HepG2 (cell line): Measurements from ENCODE around the gene VPS11. TPM values are rescaled to one million over a fixed set of nuclear protein-coding genes. Genes with fewer than 3 reads are reported as not detected.

ENCODE experiments used
- ATF7-NPFF ChIP-seq: sonication (generic); formaldehyde crosslinking; IDR thresholded peaks from 2 replicates; pipeline ENCODE4 v1.8.1; 2023; ENCODE audit warnings: mild to moderate bottlenecking, low read depth, missing genetic modification reagents, moderate library complexity
- HNRNPLL ChIP-seq: fragments of 200-400 bp; formaldehyde crosslinking; IDR thresholded peaks from 2 replicates; pipeline ENCODE4 v1.6.1; 2017; ENCODE audit warnings: mild to moderate bottlenecking, low read depth, low read length; ENCODE audit not compliant: poor library complexity, severe bottlenecking
- NFAT5 ChIP-seq: sonication (generic); formaldehyde crosslinking; IDR thresholded peaks from 2 replicates; pipeline ENCODE4 v1.4.0; 2020; ENCODE audit warnings: missing genetic modification reagents
- NFRKB ChIP-seq: fragments of 450-650 bp; IDR thresholded peaks from 2 replicates; pipeline ENCODE4 v1.6.1; 2017
- SAP130 ChIP-seq: IDR thresholded peaks from 2 replicates; pipeline ENCODE4 v1.6.1; 2016; ENCODE audit warnings: low read depth
- SMARCC2 ChIP-seq: fragments of 450-650 bp; IDR thresholded peaks from 2 replicates; pipeline ENCODE4 v1.6.1; 2017; ENCODE audit warnings: antibody characterized with exemption, mild to moderate bottlenecking
- ZNF275 ChIP-seq: sonication (generic); formaldehyde crosslinking; IDR thresholded peaks from 2 replicates; pipeline ENCODE4 v1.8.0; 2022; ENCODE audit warnings: missing genetic modification reagents, mild to moderate bottlenecking, inconsistent platforms, borderline replicate concordance
- ZNF556 ChIP-seq: sonication (generic); formaldehyde crosslinking; IDR thresholded peaks from 2 replicates; pipeline ENCODE4 v1.4.0; 2020; ENCODE audit warnings: mild to moderate bottlenecking, missing genetic modification reagents, borderline replicate concordance
- ZNF629 ChIP-seq: sonication (generic); formaldehyde crosslinking; conservative IDR thresholded peaks from 2 replicates; pipeline ENCODE4 v1.5.0; 2020; ENCODE audit warnings: missing genetic modification reagents
- ZNF678 ChIP-seq: sonication (generic); formaldehyde crosslinking; IDR thresholded peaks from 2 replicates; pipeline ENCODE4 v1.4.0; 2020; ENCODE audit warnings: mild to moderate bottlenecking, missing genetic modification reagents
- ZNF691 ChIP-seq: sonication (generic); formaldehyde crosslinking; IDR thresholded peaks from 2 replicates; pipeline ENCODE4 v1.4.0; 2020; ENCODE audit warnings: missing genetic modification reagents, low read depth, mild to moderate bottlenecking, borderline replicate concordance
- ZNF749 ChIP-seq: sonication (generic); formaldehyde crosslinking; IDR thresholded peaks from 2 replicates; pipeline ENCODE4 v1.8.0; 2022; ENCODE audit warnings: mild to moderate bottlenecking, missing genetic modification reagents, moderate library complexity, borderline replicate concordance
- ZNF782 ChIP-seq: sonication (generic); formaldehyde crosslinking; IDR thresholded peaks from 2 replicates; pipeline ENCODE4 v1.4.0; 2020; ENCODE audit warnings: missing genetic modification reagents, mild to moderate bottlenecking, borderline replicate concordance
- polyA plus RNA-seq, 8 experiments: library from polyadenylated mRNA; depleted of rRNA in 3 of 8; stranded (reverse) in 7 of 8; unstranded in 1 of 8; fragments of >200 nt; fragmentation: Illumina TruSeq in 4 of 8; extraction: Trizol in 4 of 8; gene quantifications; 2 replicates each; pipeline versions ENCODE4 v1.2.1 to v1.2.3, GENCODE V29; 2011 to 2016; ENCODE audit warnings: low read depth in 4 of 8, missing spikeins in 1 of 8, mixed read lengths in 1 of 8; ENCODE audit not compliant: insufficient read depth in 1 of 8
- total RNA-seq, 5 experiments: library from RNA; depleted of rRNA; stranded (reverse); fragments of >200 nt; fragmentation: Illumina TruSeq; extraction: Trizol; gene quantifications; 2 replicates each; pipeline ENCODE4 v1.2.3, GENCODE V29; 2016; ENCODE audit warnings: low read depth in 1 of 5
- TF ChIP-seq, protein P1 (sequence below): sonication (generic); formaldehyde crosslinking; IDR thresholded peaks from 2 replicates; pipeline ENCODE4 v1.8.0; 2022; ENCODE audit warnings: missing genetic modification reagents, mild to moderate bottlenecking, borderline replicate concordance
- TF ChIP-seq, protein P2 (sequence below): sonication (generic); formaldehyde crosslinking; IDR thresholded peaks from 2 replicates; pipeline ENCODE4 v1.4.0; 2020; ENCODE audit warnings: low read depth, missing genetic modification reagents

VPS11 gene
- total and polyA plus RNA-seq, 2 of the 13 experiments (the other 11 are each of a cell fraction or from before 2014, with no cell fraction given), result 13.7 to 21.6 TPM

DNA sequence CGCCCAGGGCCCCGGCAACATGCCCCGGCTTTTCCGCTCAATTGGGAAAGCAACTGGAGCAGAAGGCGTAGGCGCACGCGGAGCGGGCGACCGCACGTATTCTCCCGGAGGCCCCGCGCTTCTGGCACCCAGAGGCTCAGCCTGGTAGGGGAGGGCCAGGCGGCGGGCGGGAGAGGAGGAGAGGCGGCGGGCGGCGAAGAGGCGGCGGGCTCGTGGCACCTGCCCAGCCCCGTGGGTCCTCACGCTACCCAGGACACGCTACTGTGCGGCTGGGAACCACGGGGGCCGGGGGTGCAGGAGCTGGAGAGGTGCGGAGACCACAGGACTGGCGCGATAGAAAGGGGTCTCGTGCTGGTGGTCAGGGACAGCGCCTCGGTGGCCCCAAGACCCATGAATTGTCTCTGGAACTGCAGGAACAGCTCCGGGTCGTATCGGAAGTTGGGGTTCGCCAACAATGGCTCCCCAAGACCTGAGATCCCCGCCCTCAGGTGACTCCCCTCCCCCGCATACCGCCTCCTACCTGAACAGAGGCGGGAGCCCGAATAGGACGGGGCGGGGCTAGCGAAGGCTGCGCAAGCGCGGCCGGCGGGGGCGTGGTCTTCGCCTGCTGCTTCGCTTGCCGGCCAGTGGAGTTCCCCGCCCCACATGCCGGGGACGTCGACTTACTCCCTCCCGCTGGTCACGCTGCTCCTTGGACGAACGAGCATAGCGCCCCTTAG lies 37.1 kb upstream of the VPS11 start, which contains the start of gene SLC37A4 (continued):
- TF ChIP-seq HNRNPLL (peak; percentile 85), ZNF691 (CRISPR knock-in tag) (peak; percentile 86), NFAT5 (CRISPR knock-in tag) (peak; percentile 77; the same call in 1 of the 2 replicates), SMARCC2 (no peak), ZNF782 (CRISPR knock-in tag) (0 out of 2 replicates have a peak, but pooled peaks have one; percentile 48), SAP130 (CRISPR knock-in tag) (peak; percentile 87), NFRKB (no peak), ZNF556 (CRISPR knock-in tag) (peak; percentile 35; the same call in 1 of the 2 replicates), ATF7-NPFF (peak; percentile 94), ZNF749 (CRISPR knock-in tag) (peak; percentile 92), ZNF678 (no peak), ZNF629 (no peak; the same call in 1 of the 2 replicates), ZNF275 (CRISPR knock-in tag) (0 out of 2 replicates have a peak, but pooled peaks have one; percentile 45)
- TF ChIP-seq, protein P1, sequence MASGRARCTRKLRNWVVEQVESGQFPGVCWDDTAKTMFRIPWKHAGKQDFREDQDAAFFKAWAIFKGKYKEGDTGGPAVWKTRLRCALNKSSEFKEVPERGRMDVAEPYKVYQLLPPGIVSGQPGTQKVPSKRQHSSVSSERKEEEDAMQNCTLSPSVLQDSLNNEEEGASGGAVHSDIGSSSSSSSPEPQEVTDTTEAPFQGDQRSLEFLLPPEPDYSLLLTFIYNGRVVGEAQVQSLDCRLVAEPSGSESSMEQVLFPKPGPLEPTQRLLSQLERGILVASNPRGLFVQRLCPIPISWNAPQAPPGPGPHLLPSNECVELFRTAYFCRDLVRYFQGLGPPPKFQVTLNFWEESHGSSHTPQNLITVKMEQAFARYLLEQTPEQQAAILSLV, result peak; percentile 79; the same call in 1 of the 2 replicates
- TF ChIP-seq, protein P2, sequence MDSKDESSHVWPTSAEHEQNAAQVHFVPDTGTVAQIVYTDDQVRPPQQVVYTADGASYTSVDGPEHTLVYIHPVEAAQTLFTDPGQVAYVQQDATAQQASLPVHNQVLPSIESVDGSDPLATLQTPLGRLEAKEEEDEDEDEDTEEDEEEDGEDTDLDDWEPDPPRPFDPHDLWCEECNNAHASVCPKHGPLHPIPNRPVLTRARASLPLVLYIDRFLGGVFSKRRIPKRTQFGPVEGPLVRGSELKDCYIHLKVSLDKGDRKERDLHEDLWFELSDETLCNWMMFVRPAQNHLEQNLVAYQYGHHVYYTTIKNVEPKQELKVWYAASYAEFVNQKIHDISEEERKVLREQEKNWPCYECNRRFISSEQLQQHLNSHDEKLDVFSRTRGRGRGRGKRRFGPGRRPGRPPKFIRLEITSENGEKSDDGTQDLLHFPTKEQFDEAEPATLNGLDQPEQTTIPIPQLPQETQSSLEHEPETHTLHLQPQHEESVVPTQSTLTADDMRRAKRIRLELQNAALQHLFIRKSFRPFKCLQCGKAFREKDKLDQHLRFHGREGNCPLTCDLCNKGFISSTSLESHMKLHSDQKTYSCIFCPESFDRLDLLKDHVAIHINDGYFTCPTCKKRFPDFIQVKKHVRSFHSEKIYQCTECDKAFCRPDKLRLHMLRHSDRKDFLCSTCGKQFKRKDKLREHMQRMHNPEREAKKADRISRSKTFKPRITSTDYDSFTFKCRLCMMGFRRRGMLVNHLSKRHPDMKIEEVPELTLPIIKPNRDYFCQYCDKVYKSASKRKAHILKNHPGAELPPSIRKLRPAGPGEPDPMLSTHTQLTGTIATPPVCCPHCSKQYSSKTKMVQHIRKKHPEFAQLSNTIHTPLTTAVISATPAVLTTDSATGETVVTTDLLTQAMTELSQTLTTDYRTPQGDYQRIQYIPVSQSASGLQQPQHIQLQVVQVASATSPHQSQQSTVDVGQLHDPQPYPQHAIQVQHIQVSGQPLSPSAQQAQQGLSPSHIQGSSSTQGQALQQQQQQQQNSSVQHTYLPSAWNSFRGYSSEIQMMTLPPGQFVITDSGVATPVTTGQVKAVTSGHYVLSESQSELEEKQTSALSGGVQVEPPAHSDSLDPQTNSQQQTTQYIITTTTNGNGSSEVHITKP (CRISPR knock-in tag), result peak; percentile 61
